Measurements from ENCODE around the gene TTC7B.

The TTC7B gene

DNA sequence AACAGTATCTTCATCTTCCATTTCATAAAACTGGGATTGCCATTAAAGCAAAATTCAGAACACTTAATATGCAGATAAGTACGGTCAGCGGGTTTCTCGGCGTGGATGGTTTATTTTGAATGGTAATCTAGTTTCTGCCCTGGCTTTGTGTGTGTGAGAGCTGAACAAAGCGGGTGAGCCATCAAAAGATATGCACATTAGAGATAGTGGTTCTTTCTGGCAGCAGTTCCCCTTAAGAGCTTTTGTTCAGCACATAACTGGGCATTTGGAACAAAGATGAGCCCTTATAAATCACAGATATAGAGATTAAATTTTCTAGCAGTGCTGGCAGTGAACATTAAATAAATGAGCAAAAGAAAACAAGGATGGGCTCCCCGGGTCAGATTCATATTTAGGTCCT, 211.9 kb downstream of the TTC7B start:
- no peak for DNase-seq
- Histone ChIP-seq H3K4me3 (ENCODE audit: insufficient read depth, low read depth, low read length, poor library complexity, severe bottlenecking) (no peak overlapping the region), H3K27ac (ENCODE audit: insufficient read depth, low read length, poor library complexity, severe bottlenecking) (no peak overlapping the region), H3K36me3 (ENCODE audit: control insufficient read depth, insufficient read depth, low read length) (no peaks in the 10 kb centered on the region), H3K4me1 (ENCODE audit: control insufficient read depth, insufficient read depth, low read length, poor library complexity, severe bottlenecking) (no peaks in the 10 kb centered on the region), H3K27me3 (replicated peaks; ENCODE audit: control insufficient read depth, insufficient read depth, low read length, poor library complexity, severe bottlenecking) (no peaks in the 10 kb centered on the region), H3K9me3 (ENCODE audit: control insufficient read depth, low read length) (no peaks in the 10 kb centered on the region)

DNA sequence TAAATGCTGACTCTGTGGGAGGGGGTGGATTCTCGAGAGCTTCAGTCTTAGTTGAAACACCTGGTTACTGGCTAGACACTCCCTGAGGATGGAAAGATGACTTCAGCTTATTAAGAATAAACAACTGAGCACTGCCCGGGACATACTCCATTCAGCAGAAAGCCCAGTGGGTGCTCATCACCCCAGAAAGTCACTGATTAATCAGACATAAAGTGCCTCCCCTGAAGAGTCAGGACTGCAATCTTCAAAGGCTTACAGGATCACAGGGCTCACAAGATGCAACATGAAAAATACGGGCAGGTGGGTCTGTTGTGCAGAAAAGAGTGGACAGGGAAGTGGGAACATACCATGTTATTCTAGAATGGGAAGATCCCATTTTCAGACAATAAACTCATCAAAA, 212.4 kb downstream of the TTC7B start:
- Histone ChIP-seq H3K27me3 (replicated peaks; ENCODE audit: control insufficient read depth, insufficient read depth, low read length, poor library complexity, severe bottlenecking) (no peaks in the 10 kb centered on the region), H3K36me3 (ENCODE audit: control insufficient read depth, insufficient read depth, low read length) (no peaks in the 10 kb centered on the region), H3K9me3 (ENCODE audit: control insufficient read depth, low read length) (no peaks in the 10 kb centered on the region), H3K4me1 (ENCODE audit: control insufficient read depth, insufficient read depth, low read length, poor library complexity, severe bottlenecking) (no peaks in the 10 kb centered on the region), H3K4me3 (ENCODE audit: insufficient read depth, low read depth, low read length, poor library complexity, severe bottlenecking) (no peak overlapping the region), H3K27ac (ENCODE audit: insufficient read depth, low read length, poor library complexity, severe bottlenecking) (no peak overlapping the region)
- DNase-seq = no peak

DNA sequence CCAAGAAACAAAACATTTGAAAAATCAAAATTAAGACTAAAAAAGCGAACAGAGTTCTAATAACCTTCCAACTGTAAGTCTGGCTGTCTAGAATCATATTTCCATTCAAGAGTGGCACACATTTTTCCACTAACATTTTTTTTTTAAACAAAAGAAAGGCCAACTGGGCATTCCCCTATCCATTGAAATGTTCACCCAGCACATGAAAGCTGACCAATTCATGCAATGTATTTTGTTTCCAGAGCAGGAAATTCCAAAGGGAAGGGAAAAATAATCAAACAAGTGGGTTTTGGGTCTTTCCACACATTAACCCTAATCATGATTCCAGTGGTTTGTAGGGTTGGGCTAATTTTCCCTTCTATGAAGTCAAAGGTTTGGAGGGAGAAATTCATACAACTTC, 212.9 kb downstream of the TTC7B start:
- Histone ChIP-seq H3K27ac (ENCODE audit: insufficient read depth, low read length, poor library complexity, severe bottlenecking) (no peak overlapping the region), H3K9me3 (ENCODE audit: control insufficient read depth, low read length) (no peaks in the 10 kb centered on the region), H3K4me1 (ENCODE audit: control insufficient read depth, insufficient read depth, low read length, poor library complexity, severe bottlenecking) (no peaks in the 10 kb centered on the region), H3K36me3 (ENCODE audit: control insufficient read depth, insufficient read depth, low read length) (no peaks in the 10 kb centered on the region), H3K4me3 (ENCODE audit: insufficient read depth, low read depth, low read length, poor library complexity, severe bottlenecking) (no peak overlapping the region), H3K27me3 (replicated peaks; ENCODE audit: control insufficient read depth, insufficient read depth, low read length, poor library complexity, severe bottlenecking) (no peaks in the 10 kb centered on the region)
- no peak for DNase-seq

DNA sequence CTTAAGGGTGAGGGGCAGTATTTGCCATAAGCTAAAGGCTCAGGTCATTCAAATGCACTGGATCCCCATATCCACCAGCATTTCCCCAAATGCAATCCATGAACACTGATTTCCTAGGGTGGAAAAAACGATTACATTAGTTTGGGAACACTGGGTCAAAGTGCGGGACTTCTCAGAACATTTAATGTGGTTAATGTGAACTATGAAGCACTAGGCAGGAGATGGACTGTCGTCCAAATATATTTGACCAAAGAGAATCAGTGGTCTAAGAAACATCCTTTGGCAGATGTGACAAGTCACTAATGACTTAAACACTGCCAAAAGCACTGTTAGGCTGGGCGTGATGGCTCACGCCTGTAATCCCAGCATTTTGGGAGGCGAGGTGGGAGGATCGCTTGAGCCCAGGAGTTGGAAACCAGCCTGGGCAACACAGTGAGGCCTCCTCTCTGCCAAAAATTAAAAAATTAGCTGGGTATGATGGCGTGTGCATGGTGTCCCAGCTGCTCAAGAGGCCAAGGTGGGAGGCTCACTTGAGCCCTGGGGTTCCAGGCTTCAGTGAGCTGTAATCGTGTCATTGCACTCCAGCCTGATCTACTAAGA, 214.0 kb downstream of the TTC7B start:
- Histone ChIP-seq H3K9me3 (ENCODE audit: control insufficient read depth, low read length) (no peaks in the 10 kb centered on the region), H3K4me3 (ENCODE audit: insufficient read depth, low read depth, low read length, poor library complexity, severe bottlenecking) (no peak overlapping the region), H3K27me3 (replicated peaks; ENCODE audit: control insufficient read depth, insufficient read depth, low read length, poor library complexity, severe bottlenecking) (no peaks in the 10 kb centered on the region), H3K27ac (ENCODE audit: insufficient read depth, low read length, poor library complexity, severe bottlenecking) (no peak overlapping the region), H3K4me1 (ENCODE audit: control insufficient read depth, insufficient read depth, low read length, poor library complexity, severe bottlenecking) (no peaks in the 10 kb centered on the region), H3K36me3 (ENCODE audit: control insufficient read depth, insufficient read depth, low read length) (no peaks in the 10 kb centered on the region)
- DNase-seq = no peak

DNA sequence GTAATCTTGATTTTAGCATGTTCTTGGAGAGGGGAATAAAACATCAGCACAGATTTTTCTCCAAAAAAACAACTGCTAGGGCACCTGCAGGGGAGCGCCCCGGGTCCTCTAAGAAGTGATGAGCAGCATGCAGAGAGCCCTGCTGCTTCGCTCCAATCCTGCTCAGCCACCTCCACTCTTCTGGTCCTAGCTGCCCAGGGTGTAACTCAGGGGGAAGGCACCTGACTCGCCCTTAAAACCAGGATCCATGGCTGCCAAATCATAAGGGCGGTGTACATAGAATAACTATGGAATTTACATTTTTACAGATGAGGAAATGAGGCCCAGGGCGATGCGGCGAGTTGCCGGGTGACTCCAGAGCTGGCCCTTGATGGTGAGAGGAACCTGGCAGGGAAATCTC, 214.7 kb downstream of the TTC7B start:
- Histone ChIP-seq H3K4me1 (ENCODE audit: control insufficient read depth, insufficient read depth, low read length, poor library complexity, severe bottlenecking) (no peaks in the 10 kb centered on the region), H3K27me3 (replicated peaks; ENCODE audit: control insufficient read depth, insufficient read depth, low read length, poor library complexity, severe bottlenecking) (no peaks in the 10 kb centered on the region), H3K4me3 (ENCODE audit: insufficient read depth, low read depth, low read length, poor library complexity, severe bottlenecking) (no peak overlapping the region), H3K36me3 (ENCODE audit: control insufficient read depth, insufficient read depth, low read length) (no peaks in the 10 kb centered on the region), H3K27ac (ENCODE audit: insufficient read depth, low read length, poor library complexity, severe bottlenecking) (no peak overlapping the region), H3K9me3 (ENCODE audit: control insufficient read depth, low read length) (no peaks in the 10 kb centered on the region)
- DNase-seq = no peak

DNA sequence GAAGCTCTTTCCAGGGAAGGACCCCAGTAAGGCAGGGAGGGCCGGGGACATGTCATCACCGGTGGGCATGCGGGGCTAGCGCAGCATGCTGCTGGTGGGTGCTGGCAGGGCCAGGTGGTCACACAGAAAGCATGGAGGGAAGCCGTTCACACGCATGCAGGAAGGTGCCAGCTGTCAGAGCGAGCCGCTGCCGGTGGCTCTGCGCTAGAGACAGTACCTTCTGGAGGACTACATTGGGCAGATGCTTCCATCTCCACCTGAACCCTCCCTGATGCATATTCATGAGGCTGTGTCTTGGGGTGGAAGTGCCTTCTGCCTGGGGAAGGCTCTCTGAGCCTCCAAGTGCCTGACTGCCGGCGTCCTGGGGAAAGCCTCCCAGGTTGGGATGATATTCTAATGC, 215.6 kb downstream of the TTC7B start:
- Histone ChIP-seq H3K36me3 (ENCODE audit: control insufficient read depth, insufficient read depth, low read length) (no peaks in the 10 kb centered on the region), H3K4me3 (ENCODE audit: insufficient read depth, low read depth, low read length, poor library complexity, severe bottlenecking) (no peak overlapping the region), H3K9me3 (ENCODE audit: control insufficient read depth, low read length) (no peaks in the 10 kb centered on the region), H3K27me3 (replicated peaks; ENCODE audit: control insufficient read depth, insufficient read depth, low read length, poor library complexity, severe bottlenecking) (no peaks in the 10 kb centered on the region), H3K4me1 (ENCODE audit: control insufficient read depth, insufficient read depth, low read length, poor library complexity, severe bottlenecking) (no peaks in the 10 kb centered on the region), H3K27ac (ENCODE audit: insufficient read depth, low read length, poor library complexity, severe bottlenecking) (no peak overlapping the region)
- DNase-seq = no peak

DNA sequence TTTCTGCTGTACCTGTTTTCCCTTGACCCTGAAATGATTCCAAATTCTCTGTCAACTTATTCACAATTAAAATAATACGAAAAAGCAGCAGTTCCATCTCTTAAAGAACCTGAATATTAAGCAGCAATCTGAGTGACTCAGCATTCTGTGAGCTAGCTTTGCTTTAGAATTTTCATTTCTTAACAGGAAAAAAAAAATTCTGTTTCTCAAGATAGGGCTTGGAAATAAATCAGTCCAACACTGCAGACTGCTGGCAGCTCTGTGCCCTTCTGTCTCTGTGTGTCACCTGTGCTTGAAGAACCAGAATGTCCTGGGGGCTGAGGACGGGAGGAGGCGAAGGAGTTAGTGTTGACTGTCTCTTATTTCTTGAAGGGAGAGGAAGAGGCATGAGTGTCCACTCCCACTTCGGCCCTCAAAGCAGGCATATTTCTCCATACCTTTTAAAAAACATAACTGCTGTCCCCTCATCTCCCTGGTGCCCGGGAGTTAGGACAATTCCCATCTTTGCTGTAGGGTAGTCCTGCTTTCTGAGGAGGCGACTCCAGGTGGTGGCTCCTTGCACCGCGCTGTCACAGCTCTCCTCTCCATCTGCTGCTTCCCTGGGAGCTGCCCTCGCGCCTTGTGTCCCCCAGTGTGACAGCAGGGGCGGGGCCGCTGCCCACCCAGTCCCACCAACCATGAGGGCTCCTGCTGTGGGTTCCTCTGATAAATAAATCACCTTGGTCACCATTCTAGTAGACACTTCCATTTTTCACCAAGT, 216.3 kb downstream of the TTC7B start:
- H3K4me1 ChIP-seq (ENCODE audit: control insufficient read depth, insufficient read depth, low read length, poor library complexity, severe bottlenecking) = no peaks in the 10 kb centered on the region

DNA sequence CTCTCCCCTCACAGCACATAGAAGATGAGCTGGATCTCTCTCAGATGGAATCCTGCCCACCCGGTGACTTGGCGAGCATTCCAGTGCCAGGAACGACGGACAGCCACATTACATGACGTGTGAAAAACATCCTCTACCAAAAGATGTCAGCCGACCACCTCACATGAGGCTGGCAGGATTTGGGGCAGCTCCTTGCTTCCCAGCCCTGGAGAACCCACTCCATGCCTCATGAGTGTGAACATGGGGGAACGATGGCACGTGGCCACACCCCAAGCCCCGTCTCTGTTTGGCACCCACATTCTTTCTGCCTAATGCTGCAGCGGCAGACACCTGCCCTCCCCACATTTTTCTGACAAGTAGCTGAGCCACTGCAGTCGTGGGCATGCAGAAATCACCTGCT, 216.9 kb downstream of the TTC7B start:
- no peak overlapping the region for H3K4me3 ChIP-seq (ENCODE audit: insufficient read depth, low read depth, low read length, poor library complexity, severe bottlenecking)
- no peaks in the 10 kb centered on the region for H3K27me3 ChIP-seq (replicated peaks; ENCODE audit: control insufficient read depth, insufficient read depth, low read length, poor library complexity, severe bottlenecking)
- H3K4me1 ChIP-seq (ENCODE audit: control insufficient read depth, insufficient read depth, low read length, poor library complexity, severe bottlenecking) = no peaks in the 10 kb centered on the region
- DNase-seq = no peak
- no peaks in the 10 kb centered on the region for H3K9me3 ChIP-seq (ENCODE audit: control insufficient read depth, low read length)
- H3K36me3 ChIP-seq (ENCODE audit: control insufficient read depth, insufficient read depth, low read length) = no peaks in the 10 kb centered on the region
- no peak overlapping the region for H3K27ac ChIP-seq (ENCODE audit: insufficient read depth, low read length, poor library complexity, severe bottlenecking)

More for the DNA sequence above, 216.3 kb downstream of the TTC7B start:
- H3K27ac ChIP-seq (ENCODE audit: insufficient read depth, low read length, poor library complexity, severe bottlenecking) = no peak overlapping the region
- DNase-seq = no peak
- no peaks in the 10 kb centered on the region for H3K9me3 ChIP-seq (ENCODE audit: control insufficient read depth, low read length)
- no peaks in the 10 kb centered on the region for H3K27me3 ChIP-seq (replicated peaks; ENCODE audit: control insufficient read depth, insufficient read depth, low read length, poor library complexity, severe bottlenecking)
- H3K4me3 ChIP-seq (ENCODE audit: insufficient read depth, low read depth, low read length, poor library complexity, severe bottlenecking) = no peak overlapping the region
- no peaks in the 10 kb centered on the region for H3K36me3 ChIP-seq (ENCODE audit: control insufficient read depth, insufficient read depth, low read length)

DNA sequence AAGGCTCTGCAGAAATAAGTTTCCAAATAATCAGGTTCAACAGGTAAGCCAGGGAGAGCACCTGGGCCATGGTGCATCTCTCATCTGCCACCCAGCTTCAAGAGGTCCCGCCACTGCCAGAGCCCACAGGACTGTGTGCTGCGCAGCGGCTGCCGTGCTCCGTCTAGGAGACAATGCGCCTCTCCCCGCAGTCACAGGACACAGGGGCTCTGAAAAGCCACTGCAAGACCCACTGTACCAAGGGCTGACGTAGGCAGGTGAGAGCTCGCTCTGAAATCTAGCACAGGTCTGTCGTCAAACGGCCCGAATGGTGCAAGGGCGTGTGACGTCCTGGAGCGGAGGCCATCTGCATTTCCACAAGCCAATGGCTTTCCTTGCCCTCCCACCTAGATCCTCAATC, 218.3 kb downstream of the TTC7B start:
- no peak for DNase-seq
- no peaks in the 10 kb centered on the region for H3K27me3 ChIP-seq (replicated peaks; ENCODE audit: control insufficient read depth, insufficient read depth, low read length, poor library complexity, severe bottlenecking)
- no peak overlapping the region for H3K27ac ChIP-seq (ENCODE audit: insufficient read depth, low read length, poor library complexity, severe bottlenecking)
- H3K36me3 ChIP-seq (ENCODE audit: control insufficient read depth, insufficient read depth, low read length) = no peaks in the 10 kb centered on the region
- no peak overlapping the region for H3K4me3 ChIP-seq (ENCODE audit: insufficient read depth, low read depth, low read length, poor library complexity, severe bottlenecking)
- no peaks in the 10 kb centered on the region for H3K9me3 ChIP-seq (ENCODE audit: control insufficient read depth, low read length)
- no peaks in the 10 kb centered on the region for H3K4me1 ChIP-seq (ENCODE audit: control insufficient read depth, insufficient read depth, low read length, poor library complexity, severe bottlenecking)

DNA sequence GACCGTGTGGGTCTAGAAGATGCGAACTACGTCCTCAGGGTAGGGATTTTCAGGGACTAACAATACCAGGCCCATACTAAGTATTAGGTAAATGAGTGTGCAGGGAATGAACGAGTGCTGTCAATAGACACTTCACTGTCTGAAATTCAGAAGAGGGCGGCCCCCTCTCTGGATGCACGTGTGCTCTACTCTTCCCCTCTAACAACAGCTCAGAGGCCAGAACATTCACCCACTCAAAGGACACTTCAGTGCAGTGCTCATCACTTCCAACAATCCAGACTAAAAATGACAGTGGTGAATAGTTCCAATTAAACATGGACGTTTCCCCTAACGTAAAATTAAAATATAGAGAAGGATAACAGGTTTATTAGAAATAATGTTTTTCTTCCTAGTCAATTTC, 219.5 kb downstream of the TTC7B start:
- H3K4me1 ChIP-seq (ENCODE audit: control insufficient read depth, insufficient read depth, low read length, poor library complexity, severe bottlenecking) = no peaks in the 10 kb centered on the region
- H3K36me3 ChIP-seq (ENCODE audit: control insufficient read depth, insufficient read depth, low read length) = no peaks in the 10 kb centered on the region
- no peaks in the 10 kb centered on the region for H3K27me3 ChIP-seq (replicated peaks; ENCODE audit: control insufficient read depth, insufficient read depth, low read length, poor library complexity, severe bottlenecking)
- no peak overlapping the region for H3K4me3 ChIP-seq (ENCODE audit: insufficient read depth, low read depth, low read length, poor library complexity, severe bottlenecking)
- no peaks in the 10 kb centered on the region for H3K9me3 ChIP-seq (ENCODE audit: control insufficient read depth, low read length)
- no peak for DNase-seq
- no peak overlapping the region for H3K27ac ChIP-seq (ENCODE audit: insufficient read depth, low read length, poor library complexity, severe bottlenecking)
